HG03139 (cell line): ENCODE data around the gene PSME3IP1.

Source experiments
- ATAC-seq: cut with Tn5 transposase; IDR thresholded peaks from one replicate; pipeline ENCODE4 v1.9.1; 2021; ENCODE audit not compliant: unreplicated experiment

The PSME3IP1 gene

DNA sequence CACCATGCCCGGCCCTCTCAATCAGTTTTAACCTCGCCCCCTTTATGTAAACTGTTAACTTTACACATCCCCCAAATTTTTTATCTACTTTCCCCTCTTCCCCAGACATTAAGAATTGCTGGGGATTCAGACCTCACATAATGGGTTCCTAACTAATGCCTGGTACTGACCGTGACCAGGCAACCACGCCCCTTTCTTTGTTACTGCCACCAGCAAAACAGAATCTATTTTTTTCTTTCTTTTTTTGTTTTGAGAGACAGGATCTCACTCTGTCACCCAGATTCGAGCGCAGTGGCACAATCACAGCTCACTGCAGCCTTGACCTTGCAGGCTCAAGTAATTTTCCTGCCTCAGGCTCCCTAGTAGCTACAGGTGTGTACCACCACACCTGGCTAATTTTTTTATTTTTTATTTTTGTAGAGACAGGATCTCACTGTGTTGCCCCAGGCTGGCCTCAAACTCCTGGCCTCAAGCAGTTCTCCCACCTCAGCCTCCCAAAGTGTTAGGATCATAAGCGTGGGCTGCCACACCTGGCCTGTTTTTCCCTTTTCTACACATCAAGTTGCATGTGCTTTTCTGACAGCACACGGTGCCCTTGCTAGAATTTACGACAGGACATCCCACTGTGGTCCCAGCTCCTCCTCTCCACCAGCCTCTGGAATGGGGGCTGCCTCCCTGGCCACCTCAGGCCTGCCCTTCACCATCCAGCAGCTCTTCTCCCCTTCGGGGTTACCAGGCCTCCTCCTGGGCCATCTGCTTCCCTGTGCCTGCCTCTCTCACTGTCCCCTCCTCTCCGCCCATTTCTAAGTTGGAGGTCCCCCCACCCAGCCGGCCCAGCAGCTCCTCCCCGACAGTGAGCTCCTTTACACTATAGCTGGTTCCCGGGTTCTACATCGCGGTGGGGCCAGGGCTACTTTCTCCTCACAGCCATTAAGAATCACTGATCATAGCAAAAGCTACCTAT lies 82.7 kb downstream of the PSME3IP1 start:
- no peak for ATAC-seq
